Lung (tissue), 12 donors: Measurements from ENCODE around the gene OR51A7. TPM values are rescaled to one million over a fixed set of nuclear protein-coding genes. Genes with fewer than 3 reads are reported as not detected.

Experiments
- ATAC-seq: fragments of 200-7000 bp; cut with Tn5 transposase; one replicate; pipeline ENCODE4 v1.9.1; 2020; ENCODE audit warnings: moderate number of reproducible peaks; ENCODE audit not compliant: insufficient read depth, low FRiP score
- DNase-seq, 3 donors: peaks; one replicate each; pipeline ENCODE4 v3.0.0-alpha.2; 2013 to 2017
- H3K27ac ChIP-seq, 2 donors: one replicate each; pipeline ENCODE4 v1.5.1; 2013; ENCODE audit warnings: mild to moderate bottlenecking in 2 of 2, moderate library complexity in 2 of 2, control low read depth in 1 of 2, inconsistent platforms in 1 of 2, low read depth in 1 of 2, low read length in 1 of 2
- H3K27me3 ChIP-seq, 3 donors: one replicate each; pipeline ENCODE4 v1.5.1; 2013; ENCODE audit warnings: low read length in 2 of 3; ENCODE audit not compliant: control insufficient read depth in 3 of 3, insufficient read depth in 3 of 3
- H3K36me3 ChIP-seq, 4 donors: one replicate each; pipeline ENCODE4 v1.5.1; 2013; ENCODE audit warnings: low read length in 4 of 4, mild to moderate bottlenecking in 1 of 4, moderate library complexity in 1 of 4; ENCODE audit not compliant: control insufficient read depth in 4 of 4, insufficient read depth in 4 of 4
- H3K4me1 ChIP-seq, 5 donors: one replicate each; pipeline ENCODE4 v1.5.1; 2013; ENCODE audit warnings: low read length in 5 of 5, mild to moderate bottlenecking in 2 of 5, moderate library complexity in 1 of 5; ENCODE audit not compliant: control insufficient read depth in 5 of 5, insufficient read depth in 5 of 5
- H3K4me3 ChIP-seq: one replicate; pipeline ENCODE4 v1.5.1; 2013; ENCODE audit warnings: mild to moderate bottlenecking, control low read depth, moderate library complexity
- H3K9ac ChIP-seq, 2 donors: one replicate each; pipeline ENCODE4 v1.5.1; 2013; ENCODE audit warnings: low read length in 2 of 2, control low read depth in 1 of 2; ENCODE audit not compliant: insufficient read depth in 1 of 2
- H3K9me3 ChIP-seq, 4 donors: one replicate each; pipeline ENCODE4 v1.5.1; 2013; ENCODE audit warnings: low read length in 3 of 4, mild to moderate bottlenecking in 1 of 4, moderate library complexity in 1 of 4; ENCODE audit not compliant: control insufficient read depth in 4 of 4, insufficient read depth in 3 of 4
- WGBS, 2 donors: extraction: QIAGEN DNeasy Blood & Tissue Kit; methylation state at CpG; one replicate each; pipeline ENCODE4 v1.1.7; 2013; 5-methylcytosine and 5-hydroxymethylcytosine counted together
- polyA plus RNA-seq, 2 donors: library from polyadenylated mRNA; stranded (reverse); fragments of 200-250 nt; gene quantifications; one replicate each; pipeline ENCODE4 v1.2.1, GENCODE V29; 2013
- total RNA-seq, 2 donors: library from RNA; depleted of rRNA in 1 of 2; stranded (reverse); fragments of >200 nt in 1 of 2; gene quantifications; one replicate each; pipeline ENCODE4 v1.2.1, GENCODE V29; 2014 to 2021
- TF ChIP-seq, protein P1 (sequence below): IDR thresholded peaks from 2 replicates; pipeline ENCODE4 v1.5.1; 2012; ENCODE audit warnings: mild to moderate bottlenecking; ENCODE audit errors: control extremely low read depth, extremely low read depth
- donor health status: control.
- donor health status: control.
- donor health status: Bipolar disorder and iron deficiency.
- donor health status: healthy.
- donor health status: DM: yes; HTN: yes; CAD: no.

Gene OR51A7
- total and polyA plus RNA-seq, 4 donors = not detected

DNA sequence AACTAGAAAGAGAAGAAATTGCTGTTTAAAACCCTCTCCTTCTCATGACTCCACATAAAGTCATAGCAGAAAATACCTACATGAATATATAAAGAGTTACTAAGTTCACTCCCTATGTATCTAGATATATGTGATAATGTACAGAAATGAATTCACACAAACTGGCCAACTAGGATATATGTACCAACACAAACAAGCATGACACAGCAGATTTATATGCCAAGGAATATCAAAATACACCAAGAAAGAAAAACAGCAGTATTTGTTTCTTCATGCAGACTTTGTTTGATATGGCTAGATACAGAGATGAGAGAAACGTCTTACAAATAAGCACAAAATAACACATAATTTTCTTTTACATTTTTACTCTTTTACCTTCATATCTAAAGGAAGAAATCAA is 18.7 kb downstream of the OR51A7 start:
- no peak for DNase-seq
- TF ChIP-seq, protein P1, sequence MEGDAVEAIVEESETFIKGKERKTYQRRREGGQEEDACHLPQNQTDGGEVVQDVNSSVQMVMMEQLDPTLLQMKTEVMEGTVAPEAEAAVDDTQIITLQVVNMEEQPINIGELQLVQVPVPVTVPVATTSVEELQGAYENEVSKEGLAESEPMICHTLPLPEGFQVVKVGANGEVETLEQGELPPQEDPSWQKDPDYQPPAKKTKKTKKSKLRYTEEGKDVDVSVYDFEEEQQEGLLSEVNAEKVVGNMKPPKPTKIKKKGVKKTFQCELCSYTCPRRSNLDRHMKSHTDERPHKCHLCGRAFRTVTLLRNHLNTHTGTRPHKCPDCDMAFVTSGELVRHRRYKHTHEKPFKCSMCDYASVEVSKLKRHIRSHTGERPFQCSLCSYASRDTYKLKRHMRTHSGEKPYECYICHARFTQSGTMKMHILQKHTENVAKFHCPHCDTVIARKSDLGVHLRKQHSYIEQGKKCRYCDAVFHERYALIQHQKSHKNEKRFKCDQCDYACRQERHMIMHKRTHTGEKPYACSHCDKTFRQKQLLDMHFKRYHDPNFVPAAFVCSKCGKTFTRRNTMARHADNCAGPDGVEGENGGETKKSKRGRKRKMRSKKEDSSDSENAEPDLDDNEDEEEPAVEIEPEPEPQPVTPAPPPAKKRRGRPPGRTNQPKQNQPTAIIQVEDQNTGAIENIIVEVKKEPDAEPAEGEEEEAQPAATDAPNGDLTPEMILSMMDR = no peak
- Histone ChIP-seq H3K4me1 (no peaks in the 10 kb centered on the region), H3K9ac (no peak overlapping the region), H3K4me3 (no peak overlapping the region), H3K9me3 (peaks cover 0 to 3% (median 0%) of the 10 kb centered on the region in 4 donors), H3K27ac (no peak overlapping the region), H3K27me3 (no peaks in the 10 kb centered on the region), H3K36me3 (no peaks in the 10 kb centered on the region)
- WGBS, 2 donors = 67 to 69% methylated on average over 1 of the region's 1 CpG
- ATAC-seq = no peak

DNA sequence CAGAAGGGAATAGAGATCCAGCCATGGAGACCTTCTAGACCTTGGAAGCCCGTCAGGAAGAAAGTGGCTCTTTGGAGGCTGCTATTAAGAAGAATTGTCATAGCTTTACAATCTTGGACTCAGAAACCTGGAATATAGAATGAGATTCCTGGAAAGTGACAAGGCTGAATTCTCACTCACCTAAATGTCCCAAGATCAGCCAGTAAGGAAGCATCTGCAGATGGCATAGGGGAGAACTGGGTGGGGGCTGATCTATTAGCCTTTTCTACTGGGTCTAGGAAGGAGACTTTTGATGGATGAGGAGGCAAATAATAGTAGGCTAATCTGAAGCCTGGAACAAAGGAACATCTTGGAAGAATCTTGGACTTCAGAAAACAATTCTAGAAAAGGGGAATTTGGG is 20.7 kb downstream of the OR51A7 start, which contains the start of gene OR51G1:
OR51G1 (minus strand) TSS at position 101 of the 400 bp plus-strand sequence; CDS start at position 101, 0 bp downstream.
- DNase-seq = no peak
- TF ChIP-seq, protein P1 = no peak
- peaks cover 0 to under 1% (median 0%) of the 10 kb centered on the region in 4 donors for H3K9me3 ChIP-seq
- no peaks in the 10 kb centered on the region for H3K36me3 ChIP-seq
- no peak for ATAC-seq
- H3K9ac ChIP-seq = no peak within 1 kb of the TSS
- H3K27ac ChIP-seq = no peak within 1 kb of the TSS
- no peaks in the 10 kb centered on the region for H3K4me1 ChIP-seq
- no peaks in the 10 kb centered on the region for H3K27me3 ChIP-seq
- 73 to 100% methylated on average over 1 of the region's 1 CpG for WGBS, 2 donors
- H3K4me3 ChIP-seq = no peak within 1 kb of the TSS

DNA sequence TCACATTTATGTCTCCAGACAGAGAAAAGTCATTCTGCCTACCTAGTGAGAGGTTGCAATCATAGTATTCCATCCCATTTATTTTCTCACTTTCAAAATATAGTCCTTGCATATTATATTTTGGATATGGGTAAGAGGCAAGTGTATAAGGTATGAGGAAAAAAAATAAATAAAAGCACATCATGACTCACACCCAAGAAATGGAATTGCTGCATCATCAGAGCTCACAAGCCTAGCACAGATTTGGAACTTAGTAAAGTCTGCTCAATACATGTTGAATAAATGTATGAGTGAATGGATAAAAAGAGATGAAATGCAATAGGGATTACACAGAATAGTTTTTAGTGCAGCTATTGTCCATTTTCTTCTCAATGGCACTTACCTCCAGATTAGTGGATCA is 23.0 kb downstream of the OR51A7 start:
- Histone ChIP-seq H3K27me3 (no peaks in the 10 kb centered on the region), H3K4me1 (no peaks in the 10 kb centered on the region), H3K36me3 (no peaks in the 10 kb centered on the region), H3K4me3 (no peak overlapping the region), H3K9me3 (no peaks in the 10 kb centered on the region), H3K27ac (no peak overlapping the region), H3K9ac (no peak overlapping the region)
- TF ChIP-seq, protein P1 = no peak
- no peak for DNase-seq
- no peak for ATAC-seq

DNA sequence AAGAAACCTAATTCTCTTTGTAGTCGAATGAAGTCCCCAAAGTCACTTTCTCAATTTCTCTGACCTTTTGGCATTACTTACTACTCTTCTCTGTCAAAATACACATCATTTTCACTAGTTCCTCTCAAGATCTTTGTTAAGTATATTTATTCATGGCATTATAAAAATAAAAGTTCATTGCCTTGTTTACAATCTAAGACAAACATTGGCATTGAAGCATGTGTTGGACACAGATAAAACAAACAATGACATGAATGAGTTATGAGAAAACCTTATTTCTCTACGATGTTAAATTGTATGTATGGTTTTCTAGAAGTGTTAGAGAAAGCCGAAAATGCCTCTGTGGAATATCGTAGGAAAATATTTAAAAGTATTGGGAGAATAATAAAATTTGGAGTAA is 29.2 kb downstream of the OR51A7 start:
- Histone ChIP-seq H3K27ac (no peak overlapping the region), H3K4me1 (no peaks in the 10 kb centered on the region), H3K9ac (no peak overlapping the region), H3K36me3 (no peaks in the 10 kb centered on the region), H3K9me3 (no peaks in the 10 kb centered on the region), H3K27me3 (no peaks in the 10 kb centered on the region), H3K4me3 (no peak overlapping the region)
- ATAC-seq (no peak), DNase-seq (no peak)
- 73 to 75% methylated on average over 4 of the region's 4 CpGs for WGBS, 2 donors
- TF ChIP-seq, protein P1 = no peak
